HG02588 (cell line): ENCODE measurements around the gene RNF145.

Experiments
- ATAC-seq: cut with Tn5 transposase; IDR thresholded peaks from one replicate; pipeline ENCODE4 v1.9.1; 2021; ENCODE audit warnings: mild to moderate bottlenecking, moderate library complexity; ENCODE audit not compliant: unreplicated experiment

The RNF145 gene

GRCh38 chr5:159218595-159219023, 9.3 kb upstream of the RNF145 start:
- no peak for ATAC-seq

- no peak for ATAC-seq
These were observed 7.9 kb upstream of the RNF145 start for GRCh38 chr5:159217236-159217635.

GRCh38 chr5:159216454-159216853, 7.1 kb upstream of the RNF145 start:
- no peak for ATAC-seq

- no peak for ATAC-seq
These were observed 6.5 kb upstream of the RNF145 start for GRCh38 chr5:159215886-159216285.

- ATAC-seq = no peak
These were observed 5.3 kb upstream of the RNF145 start for GRCh38 chr5:159214486-159215271.

GRCh38 chr5:159212657-159213462, 3.5 kb upstream of the RNF145 start:
- no peak for ATAC-seq

- ATAC-seq = no peak
These were observed 2.4 kb upstream of the RNF145 start for GRCh38 chr5:159211729-159212174.

GRCh38 chr5:159210846-159211245, 1.5 kb upstream of the RNF145 start:
- ATAC-seq = no peak

GRCh38 chr5:159210210-159210661, 883 bp upstream of the RNF145 start:
- no peak for ATAC-seq

GRCh38 chr5:159208514-159209437, 577 bp downstream of the RNF145 start:
- ATAC-seq = peak; percentile 16

- peak; percentile 43 for ATAC-seq
These were observed 1.5 kb downstream of the RNF145 start for GRCh38 chr5:159207686-159208513.

GRCh38 chr5:159207222-159207685, 2.1 kb downstream of the RNF145 start:
- ATAC-seq = no peak

GRCh38 chr5:159206818-159207217, 2.5 kb downstream of the RNF145 start:
- no peak for ATAC-seq

GRCh38 chr5:159206368-159206767, 3.0 kb downstream of the RNF145 start:
- ATAC-seq = no peak

- no peak for ATAC-seq
These were observed 6.0 kb downstream of the RNF145 start for GRCh38 chr5:159203351-159203750.

GRCh38 chr5:159202151-159202550, 7.2 kb downstream of the RNF145 start:
- no peak for ATAC-seq

GRCh38 chr5:159199780-159200179, 9.6 kb downstream of the RNF145 start:
- no peak for ATAC-seq

GRCh38 chr5:159199225-159199624, 10.1 kb downstream of the RNF145 start:
- no peak for ATAC-seq

GRCh38 chr5:159198063-159199036, 11.0 kb downstream of the RNF145 start:
- ATAC-seq = peak; percentile 95
